Gastroesophageal sphincter (tissue), 4 donors: ENCODE results near the gene ATP8A1. TPM values are rescaled to one million over a fixed set of nuclear protein-coding genes. Genes with fewer than 3 reads are reported as not detected.

ENCODE experiments used
- ATAC-seq: fragments of 150-250 bp; one replicate; pipeline ENCODE4 v1.9.1; 2016; ENCODE audit warnings: mild to moderate bottlenecking, moderate library complexity
- H3K27ac ChIP-seq, 4 donors: fragments of 200-600 bp; sonication (generic) in 3 of 4; 1 replicate in 3 of 4; 2 replicates in 1 of 4; pipeline ENCODE4 v1.5.1; 2016 to 2019
- H3K27me3 ChIP-seq: fragments of 200-600 bp; sonication (generic); one replicate; pipeline ENCODE4 v1.5.1; 2019
- H3K36me3 ChIP-seq, 2 donors: fragments of 200-600 bp; sonication (generic); one replicate each; pipeline ENCODE4 v1.5.1; 2019; ENCODE audit warnings: control low read depth in 1 of 2
- H3K4me1 ChIP-seq, 3 donors: fragments of 200-600 bp; sonication (generic); 1 replicate in 2 of 3; 2 replicates in 1 of 3; pipeline ENCODE4 v1.5.1; 2016 to 2019; ENCODE audit warnings: control low read depth in 2 of 3
- H3K4me3 ChIP-seq, 2 donors: fragments of 200-600 bp; sonication (generic); one replicate each; pipeline ENCODE4 v1.5.1; 2019; ENCODE audit warnings: mild to moderate bottlenecking in 1 of 2, moderate library complexity in 1 of 2
- H3K9me3 ChIP-seq, 3 donors: fragments of 200-600 bp; sonication (generic); one replicate each; pipeline ENCODE4 v1.5.1; 2017 to 2019; ENCODE audit warnings: control low read depth in 2 of 3
- CTCF ChIP-seq, 4 experiments: fragments of 200-600 bp in 2 of 4; fragments of 450-650 bp in 2 of 4; sonication (generic) in 1 of 4; IDR thresholded peaks; one replicate each; pipeline ENCODE4 v1.5.1; 2017 to 2019; ENCODE audit warnings: antibody characterized with exemption in 4 of 4, mild to moderate bottlenecking in 2 of 4, moderate library complexity in 2 of 4
- EP300 ChIP-seq: sonication (generic); formaldehyde crosslinking; IDR thresholded peaks from one replicate; pipeline ENCODE4 v1.6.1; 2017; ENCODE audit warnings: antibody characterized with exemption, mild to moderate bottlenecking
- POLR2A ChIP-seq, 2 donors: fragments of 450-650 bp; IDR thresholded peaks; one replicate each; pipeline ENCODE4 v1.6.1; 2017; ENCODE audit warnings: antibody characterized with exemption in 2 of 2, mild to moderate bottlenecking in 2 of 2, moderate library complexity in 1 of 2
- POLR2AphosphoS5 ChIP-seq: sonication (generic); formaldehyde crosslinking; IDR thresholded peaks from one replicate; pipeline ENCODE4 v1.6.1; 2017; ENCODE audit warnings: antibody characterized with exemption
- WGBS, 2 donors: methylation state at CpG; one replicate each; pipeline ENCODE4 v1.1.5; 2018; ENCODE audit warnings: low coverage in 1 of 2; 5-methylcytosine and 5-hydroxymethylcytosine counted together
- total RNA-seq, 4 donors: library from RNA; depleted of rRNA; stranded (reverse); fragments of >200 nt; gene quantifications; one replicate each; pipeline ENCODE4 v1.1.0, GENCODE V29; 2016

ATP8A1 gene
- total RNA-seq, 4 donors from 2014 or later = 5.6 to 21.9 (median 8.9) TPM

- WGBS, 2 donors = 74 to 77% methylated on average over 6 to 7 of the region's 7 CpGs
- Histone ChIP-seq H3K27me3 (no peaks in the 10 kb centered on the region), H3K4me3 (no peak overlapping the region), H3K4me1 (peaks cover 0 to 12% (median 0%) of the 10 kb centered on the region in 3 donors), H3K9me3 (no peaks in the 10 kb centered on the region), H3K36me3 (no peaks in the 10 kb centered on the region), H3K27ac (no peak overlapping the region)
- TF ChIP-seq POLR2A (IDR thresholded peaks at IDR 0.05) = no peak
- ATAC-seq = no peak
These were observed 163.9 kb downstream of the ATP8A1 start for GRCh38 chr4:42492962-42493361.

GRCh38 chr4:42490015-42490414 is 166.9 kb downstream of the ATP8A1 start:
- Histone ChIP-seq H3K4me1 (no peaks in the 10 kb centered on the region), H3K4me3 (no peak overlapping the region), H3K9me3 (no peaks in the 10 kb centered on the region), H3K36me3 (no peaks in the 10 kb centered on the region), H3K27me3 (no peaks in the 10 kb centered on the region), H3K27ac (no peak overlapping the region)
- no peak for ATAC-seq
- TF ChIP-seq EP300 = no peak
- TF ChIP-seq CTCF (IDR thresholded peaks at IDR 0.05) = no peak
- 86 to 100% methylated on average over 2 of the region's 3 CpGs for WGBS, 2 donors

- Histone ChIP-seq H3K36me3 (no peaks in the 10 kb centered on the region), H3K4me3 (no peak overlapping the region), H3K27me3 (no peaks in the 10 kb centered on the region), H3K27ac (no peak overlapping the region), H3K9me3 (no peaks in the 10 kb centered on the region), H3K4me1 (no peaks in the 10 kb centered on the region)
- 64 to 92% methylated on average over 6 of the region's 6 CpGs for WGBS, 2 donors
- no peak for ATAC-seq
- TF ChIP-seq EP300 = no peak
- TF ChIP-seq CTCF (IDR thresholded peaks at IDR 0.05) = no peak
- no peak for TF ChIP-seq POLR2AphosphoS5
- no peak for TF ChIP-seq POLR2A (IDR thresholded peaks at IDR 0.05)
These were observed 167.8 kb downstream of the ATP8A1 start for GRCh38 chr4:42489095-42489494.

GRCh38 chr4:42488554-42488953 is 168.4 kb downstream of the ATP8A1 start:
- Histone ChIP-seq H3K4me1 (no peaks in the 10 kb centered on the region), H3K9me3 (no peaks in the 10 kb centered on the region), H3K4me3 (no peak overlapping the region), H3K27ac (no peak overlapping the region), H3K27me3 (no peaks in the 10 kb centered on the region), H3K36me3 (no peaks in the 10 kb centered on the region)
- TF ChIP-seq EP300 (no peak), POLR2AphosphoS5 (no peak), POLR2A (IDR thresholded peaks at IDR 0.05) (no peak), CTCF (IDR thresholded peaks at IDR 0.05) (no peak)
- ATAC-seq = no peak
- WGBS, 2 donors = 70 to 83% methylated on average over 2 of the region's 3 CpGs

- no peaks in the 10 kb centered on the region for H3K27me3 ChIP-seq
- no peak for ATAC-seq
- H3K4me3 ChIP-seq = no peak overlapping the region
- H3K36me3 ChIP-seq = no peaks in the 10 kb centered on the region
- WGBS, 2 donors = 93 to 98% methylated on average over 2 of the region's 2 CpGs
- H3K4me1 ChIP-seq = peaks cover 0 to 3% (median 0%) of the 10 kb centered on the region in 3 donors
- TF ChIP-seq POLR2A (IDR thresholded peaks at IDR 0.05) (no peak), EP300 (no peak), CTCF (IDR thresholded peaks at IDR 0.05) (no peak), POLR2AphosphoS5 (no peak)
- H3K9me3 ChIP-seq = no peaks in the 10 kb centered on the region
- H3K27ac ChIP-seq = no peak overlapping the region
These were observed 168.8 kb downstream of the ATP8A1 start for GRCh38 chr4:42488114-42488513.
